ENCODE measurements around the gene TMEM156. TPM values are rescaled to one million over a fixed set of nuclear protein-coding genes. Genes with fewer than 3 reads are reported as not detected.

The TMEM156 gene
- total and polyA plus RNA-seq, 4 donors: 0.58 to 0.70 (median 0.64) TPM

- Histone ChIP-seq H3K27ac (ENCODE audit: low read depth in 1 of 2, low read length in 2 of 2) (no peak overlapping the region), H3K4me3 (ENCODE audit: low read depth in 1 of 3, low read length in 3 of 3) (no peak overlapping the region), H3K9ac (ENCODE audit: low read depth in 1 of 2, low read length in 2 of 2) (no peak overlapping the region), H3K4me1 (ENCODE audit: control insufficient read depth in 4 of 4, insufficient read depth in 4 of 4, low read length in 3 of 4) (peaks cover 1 to 8% (median 6%) of the 10 kb centered on the region in 4 donors), H3K36me3 (ENCODE audit: control insufficient read depth in 4 of 4, insufficient read depth in 3 of 4, low read depth in 1 of 4, low read length in 3 of 4) (no peaks in the 10 kb centered on the region), H3K27me3 (ENCODE audit: control insufficient read depth in 4 of 4, insufficient read depth in 4 of 4, low read length in 3 of 4) (no peaks in the 10 kb centered on the region), H3K9me3 (ENCODE audit: control insufficient read depth in 4 of 4, low read length in 3 of 4) (no peaks in the 10 kb centered on the region)
- TF ChIP-seq RAD21 (IDR thresholded peaks at IDR 0.05) (no peak), FOXA1 (IDR thresholded peaks at IDR 0.05) (no peak), RXRA (IDR thresholded peaks at IDR 0.05) (no peak), HNF4G (IDR thresholded peaks at IDR 0.05) (no peak), SP1 (IDR thresholded peaks at IDR 0.05) (no peak), FOXA2 (IDR thresholded peaks at IDR 0.05) (no peak), HNF4A (conservative IDR thresholded peaks at IDR 0.05) (no peak), NR2F2 (IDR thresholded peaks at IDR 0.05) (no peak), ATF3 (IDR thresholded peaks at IDR 0.05) (no peak)
- TF ChIP-seq, protein P1, sequence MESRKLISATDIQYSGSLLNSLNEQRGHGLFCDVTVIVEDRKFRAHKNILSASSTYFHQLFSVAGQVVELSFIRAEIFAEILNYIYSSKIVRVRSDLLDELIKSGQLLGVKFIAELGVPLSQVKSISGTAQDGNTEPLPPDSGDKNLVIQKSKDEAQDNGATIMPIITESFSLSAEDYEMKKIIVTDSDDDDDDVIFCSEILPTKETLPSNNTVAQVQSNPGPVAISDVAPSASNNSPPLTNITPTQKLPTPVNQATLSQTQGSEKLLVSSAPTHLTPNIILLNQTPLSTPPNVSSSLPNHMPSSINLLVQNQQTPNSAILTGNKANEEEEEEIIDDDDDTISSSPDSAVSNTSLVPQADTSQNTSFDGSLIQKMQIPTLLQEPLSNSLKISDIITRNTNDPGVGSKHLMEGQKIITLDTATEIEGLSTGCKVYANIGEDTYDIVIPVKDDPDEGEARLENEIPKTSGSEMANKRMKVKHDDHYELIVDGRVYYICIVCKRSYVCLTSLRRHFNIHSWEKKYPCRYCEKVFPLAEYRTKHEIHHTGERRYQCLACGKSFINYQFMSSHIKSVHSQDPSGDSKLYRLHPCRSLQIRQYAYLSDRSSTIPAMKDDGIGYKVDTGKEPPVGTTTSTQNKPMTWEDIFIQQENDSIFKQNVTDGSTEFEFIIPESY (IDR thresholded peaks at IDR 0.05): no peak
- TF ChIP-seq, protein P2, sequence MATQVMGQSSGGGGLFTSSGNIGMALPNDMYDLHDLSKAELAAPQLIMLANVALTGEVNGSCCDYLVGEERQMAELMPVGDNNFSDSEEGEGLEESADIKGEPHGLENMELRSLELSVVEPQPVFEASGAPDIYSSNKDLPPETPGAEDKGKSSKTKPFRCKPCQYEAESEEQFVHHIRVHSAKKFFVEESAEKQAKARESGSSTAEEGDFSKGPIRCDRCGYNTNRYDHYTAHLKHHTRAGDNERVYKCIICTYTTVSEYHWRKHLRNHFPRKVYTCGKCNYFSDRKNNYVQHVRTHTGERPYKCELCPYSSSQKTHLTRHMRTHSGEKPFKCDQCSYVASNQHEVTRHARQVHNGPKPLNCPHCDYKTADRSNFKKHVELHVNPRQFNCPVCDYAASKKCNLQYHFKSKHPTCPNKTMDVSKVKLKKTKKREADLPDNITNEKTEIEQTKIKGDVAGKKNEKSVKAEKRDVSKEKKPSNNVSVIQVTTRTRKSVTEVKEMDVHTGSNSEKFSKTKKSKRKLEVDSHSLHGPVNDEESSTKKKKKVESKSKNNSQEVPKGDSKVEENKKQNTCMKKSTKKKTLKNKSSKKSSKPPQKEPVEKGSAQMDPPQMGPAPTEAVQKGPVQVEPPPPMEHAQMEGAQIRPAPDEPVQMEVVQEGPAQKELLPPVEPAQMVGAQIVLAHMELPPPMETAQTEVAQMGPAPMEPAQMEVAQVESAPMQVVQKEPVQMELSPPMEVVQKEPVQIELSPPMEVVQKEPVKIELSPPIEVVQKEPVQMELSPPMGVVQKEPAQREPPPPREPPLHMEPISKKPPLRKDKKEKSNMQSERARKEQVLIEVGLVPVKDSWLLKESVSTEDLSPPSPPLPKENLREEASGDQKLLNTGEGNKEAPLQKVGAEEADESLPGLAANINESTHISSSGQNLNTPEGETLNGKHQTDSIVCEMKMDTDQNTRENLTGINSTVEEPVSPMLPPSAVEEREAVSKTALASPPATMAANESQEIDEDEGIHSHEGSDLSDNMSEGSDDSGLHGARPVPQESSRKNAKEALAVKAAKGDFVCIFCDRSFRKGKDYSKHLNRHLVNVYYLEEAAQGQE (IDR thresholded peaks at IDR 0.05): no peak
- 83% methylated on average over 3 of the region's 3 CpGs for WGBS
- DNase-seq (ENCODE audit: low spot score): no peak
Observed at GRCh38 chr4:39054497-39054896, 22.3 kb upstream of the TMEM156 start.

GRCh38 chr4:39053983-39054382 lies 21.8 kb upstream of the TMEM156 start:
- Histone ChIP-seq H3K36me3 (ENCODE audit: control insufficient read depth in 4 of 4, insufficient read depth in 3 of 4, low read depth in 1 of 4, low read length in 3 of 4) (no peaks in the 10 kb centered on the region), H3K27ac (ENCODE audit: low read depth in 1 of 2, low read length in 2 of 2) (no peak overlapping the region), H3K9ac (ENCODE audit: low read depth in 1 of 2, low read length in 2 of 2) (no peak overlapping the region), H3K9me3 (ENCODE audit: control insufficient read depth in 4 of 4, low read length in 3 of 4) (no peaks in the 10 kb centered on the region), H3K4me3 (ENCODE audit: low read depth in 1 of 3, low read length in 3 of 3) (no peak overlapping the region), H3K27me3 (ENCODE audit: control insufficient read depth in 4 of 4, insufficient read depth in 4 of 4, low read length in 3 of 4) (no peaks in the 10 kb centered on the region), H3K4me1 (ENCODE audit: control insufficient read depth in 4 of 4, insufficient read depth in 4 of 4, low read length in 3 of 4) (peaks cover 1 to 8% (median 6%) of the 10 kb centered on the region in 4 donors)
- TF ChIP-seq RXRA (IDR thresholded peaks at IDR 0.05): no peak
- TF ChIP-seq, protein P3, sequence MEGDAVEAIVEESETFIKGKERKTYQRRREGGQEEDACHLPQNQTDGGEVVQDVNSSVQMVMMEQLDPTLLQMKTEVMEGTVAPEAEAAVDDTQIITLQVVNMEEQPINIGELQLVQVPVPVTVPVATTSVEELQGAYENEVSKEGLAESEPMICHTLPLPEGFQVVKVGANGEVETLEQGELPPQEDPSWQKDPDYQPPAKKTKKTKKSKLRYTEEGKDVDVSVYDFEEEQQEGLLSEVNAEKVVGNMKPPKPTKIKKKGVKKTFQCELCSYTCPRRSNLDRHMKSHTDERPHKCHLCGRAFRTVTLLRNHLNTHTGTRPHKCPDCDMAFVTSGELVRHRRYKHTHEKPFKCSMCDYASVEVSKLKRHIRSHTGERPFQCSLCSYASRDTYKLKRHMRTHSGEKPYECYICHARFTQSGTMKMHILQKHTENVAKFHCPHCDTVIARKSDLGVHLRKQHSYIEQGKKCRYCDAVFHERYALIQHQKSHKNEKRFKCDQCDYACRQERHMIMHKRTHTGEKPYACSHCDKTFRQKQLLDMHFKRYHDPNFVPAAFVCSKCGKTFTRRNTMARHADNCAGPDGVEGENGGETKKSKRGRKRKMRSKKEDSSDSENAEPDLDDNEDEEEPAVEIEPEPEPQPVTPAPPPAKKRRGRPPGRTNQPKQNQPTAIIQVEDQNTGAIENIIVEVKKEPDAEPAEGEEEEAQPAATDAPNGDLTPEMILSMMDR (IDR thresholded peaks at IDR 0.05; ENCODE audit: low read depth, low read length, missing input control): no peak
- TF ChIP-seq, protein P1 (IDR thresholded peaks at IDR 0.05): no peak
- TF ChIP-seq MAX (IDR thresholded peaks at IDR 0.05): no peak
- no peak for TF ChIP-seq EGR1 (IDR thresholded peaks at IDR 0.05; ENCODE audit: low read depth in 2 of 2)
- no peak for TF ChIP-seq FOXA2 (IDR thresholded peaks at IDR 0.05)
- no peak for TF ChIP-seq RAD21 (IDR thresholded peaks at IDR 0.05)
- no peak for TF ChIP-seq JUND (IDR thresholded peaks at IDR 0.05)
- no peak for TF ChIP-seq TAF1 (conservative IDR thresholded peaks at IDR 0.05)
- no peak for TF ChIP-seq HNF4A (conservative IDR thresholded peaks at IDR 0.05)
- TF ChIP-seq ATF3 (IDR thresholded peaks at IDR 0.05): no peak
- 98% methylated on average over 4 of the region's 4 CpGs for WGBS
- DNase-seq (ENCODE audit: low spot score): no peak
